ENCODE data around the gene SOX12. TPM values are rescaled to one million over a fixed set of nuclear protein-coding genes. Genes with fewer than 3 reads are reported as not detected.

Gene SOX12
- total RNA-seq, 1 experiment from 2014 or later = 59.1 TPM

- TF ChIP-seq, protein P1, sequence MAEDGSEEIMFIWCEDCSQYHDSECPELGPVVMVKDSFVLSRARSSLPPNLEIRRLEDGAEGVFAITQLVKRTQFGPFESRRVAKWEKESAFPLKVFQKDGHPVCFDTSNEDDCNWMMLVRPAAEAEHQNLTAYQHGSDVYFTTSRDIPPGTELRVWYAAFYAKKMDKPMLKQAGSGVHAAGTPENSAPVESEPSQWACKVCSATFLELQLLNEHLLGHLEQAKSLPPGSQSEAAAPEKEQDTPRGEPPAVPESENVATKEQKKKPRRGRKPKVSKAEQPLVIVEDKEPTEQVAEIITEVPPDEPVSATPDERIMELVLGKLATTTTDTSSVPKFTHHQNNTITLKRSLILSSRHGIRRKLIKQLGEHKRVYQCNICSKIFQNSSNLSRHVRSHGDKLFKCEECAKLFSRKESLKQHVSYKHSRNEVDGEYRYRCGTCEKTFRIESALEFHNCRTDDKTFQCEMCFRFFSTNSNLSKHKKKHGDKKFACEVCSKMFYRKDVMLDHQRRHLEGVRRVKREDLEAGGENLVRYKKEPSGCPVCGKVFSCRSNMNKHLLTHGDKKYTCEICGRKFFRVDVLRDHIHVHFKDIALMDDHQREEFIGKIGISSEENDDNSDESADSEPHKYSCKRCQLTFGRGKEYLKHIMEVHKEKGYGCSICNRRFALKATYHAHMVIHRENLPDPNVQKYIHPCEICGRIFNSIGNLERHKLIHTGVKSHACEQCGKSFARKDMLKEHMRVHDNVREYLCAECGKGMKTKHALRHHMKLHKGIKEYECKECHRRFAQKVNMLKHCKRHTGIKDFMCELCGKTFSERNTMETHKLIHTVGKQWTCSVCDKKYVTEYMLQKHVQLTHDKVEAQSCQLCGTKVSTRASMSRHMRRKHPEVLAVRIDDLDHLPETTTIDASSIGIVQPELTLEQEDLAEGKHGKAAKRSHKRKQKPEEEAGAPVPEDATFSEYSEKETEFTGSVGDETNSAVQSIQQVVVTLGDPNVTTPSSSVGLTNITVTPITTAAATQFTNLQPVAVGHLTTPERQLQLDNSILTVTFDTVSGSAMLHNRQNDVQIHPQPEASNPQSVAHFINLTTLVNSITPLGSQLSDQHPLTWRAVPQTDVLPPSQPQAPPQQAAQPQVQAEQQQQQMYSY (CRISPR knock-in tag; IDR thresholded peaks at IDR 0.05) = no peak
- TF ChIP-seq, protein P2, sequence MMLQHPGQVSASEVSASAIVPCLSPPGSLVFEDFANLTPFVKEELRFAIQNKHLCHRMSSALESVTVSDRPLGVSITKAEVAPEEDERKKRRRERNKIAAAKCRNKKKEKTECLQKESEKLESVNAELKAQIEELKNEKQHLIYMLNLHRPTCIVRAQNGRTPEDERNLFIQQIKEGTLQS (CRISPR knock-in tag; conservative IDR thresholded peaks at IDR 0.05) = no peak
- TF ChIP-seq USF1 (CRISPR knock-in tag; IDR thresholded peaks at IDR 0.05) (no peak), NR2C2 (CRISPR knock-in tag; IDR thresholded peaks at IDR 0.05) (no peak), ELF4 (CRISPR knock-in tag; IDR thresholded peaks at IDR 0.05; ENCODE audit: low read depth) (no peak)
Measured at GRCh38 chr20:313948-314347, 11.4 kb upstream of the SOX12 start (continued).

- ChIA-PET POLR2A (no interaction called here), CTCF (no interaction called here)
- ATAC-seq = no peak
- Mint-ChIP-seq H3K36me3 (peaks cover 15% of the 10 kb centered on the region), H3K27ac (no peak overlapping the region), H3K27me3 (ENCODE audit: low read depth) (no peaks in the 10 kb centered on the region; the same call in 1 of the 2 replicates), H3K9me3 (peaks cover 5% of the 10 kb centered on the region), H3K4me1 (peaks cover 11% of the 10 kb centered on the region), H3K4me3 (no peak overlapping the region)
- TF ChIP-seq STAT6 (CRISPR knock-in tag; conservative IDR thresholded peaks at IDR 0.05; ENCODE audit: low read depth) (no peak), RELA (CRISPR knock-in tag; IDR thresholded peaks at IDR 0.05; ENCODE audit: borderline replicate concordance) (no peak), ETV6 (CRISPR knock-in tag; IDR thresholded peaks at IDR 0.05) (no peak), ZNF416 (CRISPR knock-in tag; IDR thresholded peaks at IDR 0.05) (no peak), GTF2I (CRISPR knock-in tag; conservative IDR thresholded peaks at IDR 0.05) (no peak), NR1H2 (CRISPR knock-in tag; IDR thresholded peaks at IDR 0.05) (no peak), JUN (CRISPR knock-in tag; IDR thresholded peaks at IDR 0.05) (no peak), ZNF532 (CRISPR knock-in tag; IDR thresholded peaks at IDR 0.05; ENCODE audit: borderline replicate concordance) (no peak), SOX15 (CRISPR knock-in tag; IDR thresholded peaks at IDR 0.05) (no peak)
- TF ChIP-seq, protein P2 (CRISPR knock-in tag; conservative IDR thresholded peaks at IDR 0.05) = no peak
- no peak for DNase-seq (ENCODE audit: low spot score)
Measured at GRCh38 chr20:316316-317068, 8.9 kb upstream of the SOX12 start.

Measured in WTC11 (cell line).